Activated naive CD4-positive, alpha-beta T cell treated with Interleukin-2 at 50 U/mL for 16 hours (primary cell): ENCODE results near the gene TRIM38.
A peak's percentile ranks its signal among the peaks of the same experiment; 100 is the strongest.
"Not testable (repeated sequence)": the region's sequence is repeated elsewhere in the genome, so short reads cannot be mapped to it uniquely, and the experiment has no call there.

Source experiments
- DNase-seq: peaks from one replicate; pipeline ENCODE4 v3.0.0-alpha.2; 2020

The TRIM38 gene

DNA sequence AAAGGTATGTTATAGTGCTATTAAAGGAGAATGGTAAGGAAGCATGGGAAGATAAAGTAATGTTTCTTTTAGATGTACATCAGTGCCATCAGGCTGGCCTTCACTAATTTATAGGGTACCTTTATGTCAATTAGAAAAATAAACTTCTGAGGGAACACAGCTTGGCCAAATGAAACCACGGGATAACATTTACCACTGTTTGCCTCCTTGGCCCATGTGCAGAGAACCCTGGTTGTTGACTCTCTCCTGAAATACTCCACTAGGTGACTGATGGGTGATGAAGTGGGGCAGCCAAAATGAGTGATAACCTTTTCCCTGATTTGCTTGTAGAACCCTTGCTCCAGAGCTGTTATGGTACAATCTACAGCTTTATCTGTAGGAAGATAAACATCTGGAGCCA is 9.5 kb downstream of the TRIM38 start:
- no peak for DNase-seq

DNA sequence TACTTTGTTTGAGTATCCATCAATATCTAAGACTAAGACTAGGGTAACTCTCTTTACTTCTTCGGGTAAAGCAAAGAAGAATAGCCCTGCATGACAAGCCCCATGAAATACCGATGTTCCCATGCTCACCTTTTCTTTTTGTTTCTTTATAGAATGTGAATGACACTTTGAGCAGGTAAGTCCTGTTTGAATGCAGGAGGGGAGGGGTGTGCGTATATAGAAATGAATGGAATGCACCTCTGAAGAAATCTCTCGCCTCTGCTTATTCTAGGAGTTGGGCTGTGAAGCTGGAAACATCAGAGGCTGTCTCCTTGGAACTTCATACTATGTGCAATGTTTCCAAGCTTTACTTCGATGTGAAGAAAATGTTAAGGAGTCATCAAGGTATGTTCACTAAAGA is 10.3 kb downstream of the TRIM38 start:
- DNase-seq, result no peak

DNA sequence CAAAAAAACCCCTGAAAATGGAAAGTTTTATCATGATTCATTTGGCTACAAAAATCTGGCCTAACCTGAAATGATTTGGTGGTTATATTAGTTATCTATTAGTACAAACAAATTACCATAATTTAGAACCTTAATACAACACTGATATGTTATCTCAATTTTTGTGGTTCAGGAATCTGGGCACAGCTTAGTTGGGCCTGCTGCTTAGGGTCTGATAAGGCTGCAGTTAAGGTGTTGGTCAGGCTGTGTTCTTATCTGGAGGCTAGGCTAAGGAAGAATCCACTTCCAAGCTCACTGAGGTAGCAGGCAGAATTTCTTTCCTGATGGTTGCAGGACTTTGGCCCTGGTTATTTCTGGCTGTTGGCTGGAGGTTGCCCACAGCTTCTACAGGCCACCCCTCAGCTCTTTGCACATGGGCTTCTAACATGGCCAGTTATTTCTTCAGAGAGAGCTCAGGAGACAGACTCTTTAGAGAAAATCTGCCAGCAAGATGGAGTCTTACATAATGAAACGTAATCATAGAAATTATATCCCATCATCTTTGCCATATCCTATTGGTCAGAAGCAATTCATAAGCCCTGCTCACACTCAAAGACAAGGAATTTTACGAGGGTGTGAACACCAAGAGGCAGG is 11.4 kb downstream of the TRIM38 start:
- no peak for DNase-seq

DNA sequence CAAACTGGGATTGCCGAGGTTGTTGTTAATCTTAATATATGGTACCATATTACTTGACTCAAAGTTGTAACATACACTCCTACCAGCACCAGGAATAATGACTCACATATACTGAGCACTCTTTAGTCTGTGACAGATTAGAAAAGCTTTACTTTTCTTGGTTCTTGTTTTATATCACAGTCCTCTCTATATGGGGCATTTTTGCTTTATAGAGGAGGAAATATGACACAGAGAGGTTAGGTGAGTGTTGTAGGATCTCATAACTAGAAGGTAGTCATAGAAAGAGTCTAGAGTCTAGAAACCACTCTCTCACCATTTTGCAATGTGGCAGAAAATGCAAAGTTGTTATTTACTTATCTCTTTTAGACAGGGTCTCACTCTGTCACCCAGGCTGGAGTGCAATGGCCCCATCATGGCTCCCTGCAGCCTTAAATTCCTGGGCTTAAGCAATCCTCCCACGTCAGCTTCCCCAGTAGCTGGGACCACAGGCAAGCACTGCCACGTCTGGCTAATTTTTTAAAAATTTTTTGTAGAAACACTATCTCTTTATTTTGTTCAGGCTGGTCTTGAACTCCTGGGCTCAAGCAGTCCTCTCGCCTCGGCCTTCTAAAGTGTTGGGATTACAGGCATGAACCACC is 13.4 kb downstream of the TRIM38 start:
- no peak for DNase-seq

- no peak for DNase-seq
Observed at GRCh38 chr6:25980935-25981334, 18.3 kb downstream of the TRIM38 start.

DNA sequence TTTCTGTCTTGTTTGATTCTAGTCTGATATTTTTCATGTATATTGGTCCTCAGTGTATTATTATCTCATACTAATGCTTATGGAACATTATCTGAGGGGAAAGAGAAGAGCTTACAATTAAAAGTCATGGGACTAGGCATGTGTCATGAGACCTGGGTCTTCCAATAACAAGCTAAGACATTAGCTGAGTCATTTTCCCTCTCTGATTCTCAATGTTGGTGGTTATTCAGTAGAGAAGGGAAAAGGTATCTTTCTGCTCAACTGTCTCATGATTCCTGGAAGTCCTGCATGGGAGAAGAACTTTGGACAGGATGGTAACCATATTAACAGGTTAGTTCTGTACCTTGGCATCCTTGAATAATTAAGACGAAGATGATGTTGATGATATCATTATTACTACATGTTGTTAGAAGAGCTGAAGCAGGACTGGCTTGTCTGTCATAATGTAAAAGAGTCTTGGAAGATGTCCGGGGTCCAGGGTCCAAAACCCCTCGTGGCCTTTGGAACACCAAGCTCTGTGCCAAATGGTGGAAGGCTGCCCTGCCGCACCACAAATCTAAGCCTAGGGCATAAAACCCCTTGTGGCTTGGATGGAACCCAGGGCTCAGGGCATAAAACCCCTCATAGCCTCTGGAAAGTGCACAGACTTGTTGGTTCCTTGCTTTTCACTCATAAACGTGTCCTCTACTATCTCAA is 19.1 kb downstream of the TRIM38 start:
- DNase-seq, result no peak

- no peak for DNase-seq
Observed at GRCh38 chr6:25984265-25984664, 21.7 kb downstream of the TRIM38 start.

- DNase-seq, result no peak
Observed at GRCh38 chr6:25987845-25988244, 25.2 kb downstream of the TRIM38 start.

GRCh38 chr6:25990172-25990873 is 27.7 kb downstream of the TRIM38 start:
- DNase-seq, result no peak

DNA sequence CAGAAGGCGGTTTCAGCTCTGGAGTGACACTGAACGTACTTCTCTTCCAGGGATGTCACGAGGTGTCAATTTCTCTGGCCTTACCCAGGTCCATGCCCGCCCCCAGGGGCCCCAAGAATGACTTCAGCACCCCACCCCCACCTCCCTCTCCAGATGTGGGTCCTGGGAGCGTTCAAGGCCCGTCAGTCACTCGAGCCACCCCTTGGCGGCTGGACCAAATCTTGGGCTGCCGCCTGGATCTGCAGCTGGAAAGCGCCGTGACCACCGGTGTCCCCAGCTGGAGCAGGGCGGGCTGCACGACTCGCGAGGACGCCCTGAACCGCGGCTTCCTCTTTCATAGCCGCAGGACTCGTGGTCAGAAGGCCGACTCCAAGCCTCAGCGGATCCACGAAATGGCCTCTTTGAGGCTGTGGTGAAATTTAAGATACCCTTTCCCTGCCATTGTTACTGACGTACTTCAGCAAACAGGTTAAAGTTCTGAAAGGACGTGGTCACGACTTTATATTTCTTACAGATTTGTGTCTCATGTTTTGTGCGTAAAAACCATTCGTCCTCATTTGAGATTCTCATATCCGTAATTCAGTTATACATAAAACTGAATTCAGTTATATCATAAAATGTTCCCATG is 29.3 kb downstream of the TRIM38 start:
- peak; percentile 40 for DNase-seq

GRCh38 chr6:25992413-25993340 is 30.1 kb downstream of the TRIM38 start:
- DNase-seq, result peak; percentile 94

DNA sequence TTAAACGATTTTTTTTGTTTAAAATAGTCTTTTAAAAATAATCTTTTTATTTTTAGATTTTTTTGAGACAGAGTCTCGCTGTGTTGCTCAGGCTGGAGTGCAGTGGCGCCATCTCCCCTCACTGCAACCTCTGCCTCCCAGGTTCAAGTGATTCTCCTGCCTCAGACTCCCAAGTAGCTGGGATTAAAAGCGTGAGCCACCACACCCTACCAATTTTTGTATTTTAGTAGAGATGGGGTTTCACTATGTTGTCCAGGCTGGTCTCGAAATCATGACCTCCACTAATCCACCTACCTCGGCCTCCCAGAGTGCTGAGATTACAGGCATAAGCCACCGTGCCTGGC is 30.7 kb downstream of the TRIM38 start:
- DNase-seq, result not testable (repeated sequence)

GRCh38 chr6:25995507-25995906 is 32.9 kb downstream of the TRIM38 start:
- no peak for DNase-seq

DNA sequence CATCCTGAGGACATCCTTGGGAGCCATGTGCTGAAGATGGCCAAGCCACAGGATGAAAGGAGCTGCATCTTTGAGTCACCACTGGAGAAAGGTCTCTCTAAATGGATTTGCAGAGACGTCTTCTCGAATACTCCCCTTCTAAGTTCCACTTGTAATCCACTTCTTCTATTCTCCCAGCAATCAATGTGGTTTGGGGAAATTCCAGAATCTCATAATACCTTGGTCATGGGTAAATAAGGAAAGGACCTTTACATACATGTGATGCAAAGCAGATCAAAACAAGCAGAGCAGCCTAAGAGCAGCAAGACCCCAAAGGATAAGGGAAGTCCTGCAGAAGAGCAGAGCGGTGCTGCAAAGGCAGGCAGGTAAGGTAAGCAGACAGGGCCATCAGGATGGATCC is 35.3 kb downstream of the TRIM38 start:
- DNase-seq, result no peak

DNA sequence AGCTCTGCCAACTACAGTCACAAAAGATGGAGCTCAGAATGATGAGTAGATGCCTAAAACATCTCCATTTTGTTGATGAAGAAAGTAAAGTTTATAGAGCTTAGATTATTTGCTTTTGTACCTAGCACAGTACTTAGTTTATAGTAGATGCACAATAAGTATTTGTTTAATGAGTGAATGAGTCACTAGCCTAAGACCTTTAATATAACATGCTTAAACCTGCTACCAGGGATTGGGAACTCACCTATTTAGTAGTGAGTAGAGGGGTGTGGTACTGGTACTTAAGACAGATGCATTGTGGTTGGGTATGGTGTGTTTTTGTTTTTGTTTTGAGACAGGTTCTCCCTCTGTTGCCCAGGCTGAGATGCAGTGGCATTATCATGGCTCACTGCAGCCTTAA is 35.8 kb downstream of the TRIM38 start:
- DNase-seq, result no peak

GRCh38 chr6:25999225-25999624 is 36.6 kb downstream of the TRIM38 start:
- DNase-seq, result not testable (repeated sequence)

GRCh38 chr6:26000366-26001144 is 38.0 kb downstream of the TRIM38 start:
- no peak for DNase-seq

GRCh38 chr6:26003102-26003694 is 40.6 kb downstream of the TRIM38 start:
- peak; percentile 46 for DNase-seq

GRCh38 chr6:26006086-26006939 is 43.7 kb downstream of the TRIM38 start:
- no peak for DNase-seq

GRCh38 chr6:26006940-26007305 is 44.3 kb downstream of the TRIM38 start:
- not testable (repeated sequence) for DNase-seq
